Heart right ventricle (tissue), 16 donors: Measurements from ENCODE around the gene TMPRSS2. TPM values are rescaled to one million over a fixed set of nuclear protein-coding genes. Genes with fewer than 3 reads are reported as not detected.

Source experiments
- ATAC-seq, 8 donors: fragments of 200-7000 bp; cut with Tn5 transposase; one replicate each; pipeline ENCODE4 v1.9.1; 2020; ENCODE audit warnings: mild to moderate bottlenecking in 8 of 8, moderate library complexity in 8 of 8, moderate number of reproducible peaks in 1 of 8
- DNase-seq, 2 donors: peaks; one replicate each; pipeline ENCODE4 v3.0.0-alpha.2; 2020
- H3K27ac ChIP-seq, 10 donors: fragments of 200-600 bp; sonication (generic) in 2 of 10; one replicate each; pipeline versions ENCODE4 v1.5.0 to v1.8.0; 2020 to 2022; ENCODE audit warnings: mild to moderate bottlenecking in 3 of 10
- H3K27me3 ChIP-seq, 7 donors: fragments of 200-600 bp; one replicate each; pipeline ENCODE4 v1.8.0; 2021 to 2022; ENCODE audit warnings: mild to moderate bottlenecking in 2 of 7
- H3K36me3 ChIP-seq, 9 donors: fragments of 200-600 bp; sonication (generic) in 1 of 9; one replicate each; pipeline versions ENCODE4 v1.5.0 to v1.8.0; 2020 to 2022; ENCODE audit warnings: mild to moderate bottlenecking in 2 of 9
- H3K4me1 ChIP-seq, 9 donors: fragments of 200-600 bp; sonication (generic) in 1 of 9; one replicate each; pipeline versions ENCODE4 v1.5.0 to v1.8.0; 2020 to 2022; ENCODE audit warnings: mild to moderate bottlenecking in 4 of 9
- H3K4me3 ChIP-seq, 10 donors: fragments of 200-600 bp; sonication (generic) in 2 of 10; one replicate each; pipeline versions ENCODE4 v1.5.0 to v1.8.0; 2020 to 2022; ENCODE audit warnings: mild to moderate bottlenecking in 7 of 10, moderate library complexity in 2 of 10
- H3K9me3 ChIP-seq, 11 donors: fragments of 200-600 bp in 10 of 11; sonication (generic) in 2 of 11; one replicate each; pipeline versions ENCODE4 v1.5.0 to v1.8.0; 2013 to 2022; ENCODE audit warnings: mild to moderate bottlenecking in 2 of 11, control low read depth in 1 of 11, moderate library complexity in 1 of 11
- CTCF ChIP-seq, 9 donors: fragments of 200-600 bp; sonication (generic) in 2 of 9; IDR thresholded peaks; one replicate each; pipeline versions ENCODE4 v1.5.0 to v1.8.0; 2021 to 2022; ENCODE audit warnings: antibody characterized with exemption in 9 of 9, mild to moderate bottlenecking in 5 of 9, moderate library complexity in 1 of 9
- WGBS, 2 donors: extraction: QIAGEN DNeasy Blood & Tissue Kit; methylation state at CpG; one replicate each; pipeline ENCODE4 v1.1.7; 2013; ENCODE audit warnings: inconsistent platforms in 1 of 2; 5-methylcytosine and 5-hydroxymethylcytosine counted together
- intact Hi-C, 10 donors: fragments of 100-400 bp; cut with DNase I; formaldehyde crosslinking; loops; one replicate each; pipeline versions ENCODE4 v1.11.1 to v1.14.2; 2022
- polyA plus RNA-seq, 2 donors: library from polyadenylated mRNA; stranded (reverse); fragments of 200-250 nt; gene quantifications; one replicate each; pipeline ENCODE4 v1.2.3, GENCODE V29; 2013
- total RNA-seq, 10 donors: library from RNA; stranded (reverse); fragmentation: NEBNext Ultra II Directional in 3 of 10; extraction: Animal tissue kit (Norgen Biotek cat#: 25700) in 3 of 10; gene quantifications; one replicate each; pipeline versions ENCODE4 v1.2.1 to v1.2.4, GENCODE V29; 2021 to 2023
- donor health status: Arrhythmogenic right ventricular cardiomyopathy.
- donor health status: ischemic (EF 13 %, LVEDD 7.1; RV severe dilation, severe dysfunction).
- donor health status: healthy with polysubstance abuse.
- donor health status: DM: no; HTN: yes; CAD: no.
- donor health status: DM: no; HTN: no; CAD: no.
- donor health status: ischemic (EF 25% LVEDD 6.9; RV normal size, moderate dysfunction).
- donor health status: ischemic (EF 25% LVEDD 5.7; RV mildly dilated, moderate dysfunction).
- donor health status: healthy.
- donor health status: DM: yes; HTN: yes; CAD: no.
- donor health status: Ischemic cardiomyopathy.
- donor health status: ischemic (EF 35%, LVEDD 5.7; RV mildly dilated, moderate dysfunction).
- donor health status: nonischemic (EF 11% LVEDD 7.7; RV severe dilation, severe dysfunction).
- donor health status: DM: yes; HTN: yes; CAD: no.
- donor health status: PGD.
- donor health status: ischemic (EF 29% LVEDD 5.4; RV normal size, mild dysfunction).
- donor health status: nonischemic (EF 23%, LVEDD 6.1; RV moderate dilation, normal function).

Gene TMPRSS2
- total and polyA plus RNA-seq, 12 donors = 0.03 TPM; not detected in 11

- Histone ChIP-seq H3K9me3 (no peaks in the 10 kb centered on the region), H3K4me1 (no peaks in the 10 kb centered on the region), H3K27ac (no peak overlapping the region), H3K36me3 (peaks cover 0 to 100% (median 52%) of the 10 kb centered on the region in 9 donors), H3K4me3 (no peak overlapping the region), H3K27me3 (no peaks in the 10 kb centered on the region)
- intact Hi-C loops = no loop called here
- WGBS, 2 donors = 95 to 97% methylated on average over 14 of the region's 14 CpGs
- DNase-seq = no peak
- ATAC-seq = no peak
- TF ChIP-seq CTCF (IDR thresholded peaks at IDR 0.05) = no peak
These were observed 66.4 kb downstream of the TMPRSS2 start for GRCh38 chr21:41441546-41441945.

GRCh38 chr21:41439248-41439647, 68.7 kb downstream of the TMPRSS2 start:
- DNase-seq = no peak
- Histone ChIP-seq H3K4me1 (no peaks in the 10 kb centered on the region), H3K36me3 (peaks cover 0 to 100% (median 61%) of the 10 kb centered on the region in 9 donors), H3K9me3 (peaks cover 0 to 13% (median 0%) of the 10 kb centered on the region in 11 donors), H3K27ac (no peak overlapping the region), H3K27me3 (no peaks in the 10 kb centered on the region), H3K4me3 (no peak overlapping the region)
- ATAC-seq = no peak
- WGBS, 2 donors = 71 to 88% methylated on average over 4 of the region's 4 CpGs
- intact Hi-C loops = loop anchor here in 1 of 10 donors (5.0 kb wide), 1 partner anchor 52 kb away; no protein-coding TSS in a partner anchor
- TF ChIP-seq CTCF (IDR thresholded peaks at IDR 0.05) = no peak

- H3K27me3 ChIP-seq = no peaks in the 10 kb centered on the region
- H3K4me1 ChIP-seq = no peaks in the 10 kb centered on the region
- H3K9me3 ChIP-seq = peaks cover 0 to 17% (median 0%) of the 10 kb centered on the region in 11 donors
- no peak overlapping the region for H3K4me3 ChIP-seq
- peaks cover 0 to 100% (median 63%) of the 10 kb centered on the region in 9 donors for H3K36me3 ChIP-seq
- DNase-seq = no peak
- WGBS, 2 donors = 88 to 94% methylated on average over 13 of the region's 13 CpGs
- intact Hi-C loops = loop anchor here in 1 of 10 donors (5.0 kb wide), 1 partner anchor 51 kb away; no protein-coding TSS in a partner anchor
- no peak for TF ChIP-seq CTCF (IDR thresholded peaks at IDR 0.05)
- H3K27ac ChIP-seq = no peak overlapping the region
- ATAC-seq = no peak
These were observed 69.4 kb downstream of the TMPRSS2 start for GRCh38 chr21:41438425-41439113.

DNA sequence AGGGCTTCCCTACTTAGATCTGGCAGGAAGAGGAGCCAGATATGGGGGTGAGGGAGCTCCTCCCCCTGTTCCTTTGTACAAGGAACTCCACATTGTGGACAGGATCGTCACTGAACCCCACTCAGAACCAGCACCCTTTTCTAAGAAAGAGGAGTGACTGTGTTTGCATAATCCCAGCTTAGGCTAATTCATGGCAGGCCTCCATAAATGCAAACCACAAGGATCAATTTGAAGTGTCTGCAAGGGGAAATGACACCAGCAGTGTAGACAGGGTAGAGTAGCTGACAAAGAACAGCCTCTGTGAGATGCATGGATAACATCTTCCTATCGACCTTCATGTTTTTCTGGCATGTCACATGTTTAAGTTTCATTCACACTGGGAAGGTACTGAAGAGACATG, 70.2 kb downstream of the TMPRSS2 start:
- Histone ChIP-seq H3K36me3 (peaks cover 0 to 100% (median 63%) of the 10 kb centered on the region in 9 donors), H3K4me3 (no peak overlapping the region), H3K27ac (no peak overlapping the region), H3K4me1 (no peaks in the 10 kb centered on the region), H3K27me3 (no peaks in the 10 kb centered on the region), H3K9me3 (peaks cover 0 to 17% (median 0%) of the 10 kb centered on the region in 11 donors)
- ATAC-seq = no peak
- WGBS, 2 donors = 57 to 58% methylated on average over 2 of the region's 2 CpGs
- no peak for TF ChIP-seq CTCF (IDR thresholded peaks at IDR 0.05)
- intact Hi-C loops = loop anchor here in 1 of 10 donors (5.0 kb wide), 1 partner anchor 50 kb away; no protein-coding TSS in a partner anchor
- DNase-seq = no peak
